ENCODE data around the gene THAP7.

THAP7 gene

DNA sequence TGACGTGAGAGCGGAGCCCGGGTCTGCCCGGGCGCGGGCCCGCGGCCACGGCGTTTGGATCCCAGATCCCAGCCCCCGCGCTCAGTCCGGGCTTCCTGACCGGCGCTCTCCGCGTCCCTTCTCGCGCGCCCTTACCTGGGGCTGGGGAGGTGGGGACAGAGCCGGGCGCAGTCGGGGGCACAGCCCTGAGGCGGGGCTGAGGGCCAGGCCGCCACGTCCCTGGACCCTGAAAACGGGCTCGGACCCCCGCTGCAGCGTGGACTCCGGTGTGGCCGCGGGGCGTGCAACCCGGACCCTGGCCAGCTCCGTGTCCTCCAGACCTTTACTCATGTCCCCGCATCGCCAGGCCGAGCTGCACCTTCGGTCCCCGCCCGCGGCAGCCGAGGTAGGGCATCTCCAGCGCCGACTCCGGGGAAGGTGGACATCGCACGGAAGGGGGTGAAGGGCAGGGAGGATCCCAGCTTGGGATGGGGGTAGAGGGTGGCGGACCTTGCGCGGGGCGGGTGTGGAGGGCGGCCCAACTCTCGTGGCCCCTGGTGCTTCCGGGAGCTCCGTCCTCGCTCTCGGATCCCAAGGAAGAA is 44.7 kb downstream of the THAP7 start:
- H3K4me3 ChIP-seq (replicated peaks; ENCODE audit: low read depth, low read length): peak overlapping the region; percentile 52
- TF ChIP-seq, protein P1, sequence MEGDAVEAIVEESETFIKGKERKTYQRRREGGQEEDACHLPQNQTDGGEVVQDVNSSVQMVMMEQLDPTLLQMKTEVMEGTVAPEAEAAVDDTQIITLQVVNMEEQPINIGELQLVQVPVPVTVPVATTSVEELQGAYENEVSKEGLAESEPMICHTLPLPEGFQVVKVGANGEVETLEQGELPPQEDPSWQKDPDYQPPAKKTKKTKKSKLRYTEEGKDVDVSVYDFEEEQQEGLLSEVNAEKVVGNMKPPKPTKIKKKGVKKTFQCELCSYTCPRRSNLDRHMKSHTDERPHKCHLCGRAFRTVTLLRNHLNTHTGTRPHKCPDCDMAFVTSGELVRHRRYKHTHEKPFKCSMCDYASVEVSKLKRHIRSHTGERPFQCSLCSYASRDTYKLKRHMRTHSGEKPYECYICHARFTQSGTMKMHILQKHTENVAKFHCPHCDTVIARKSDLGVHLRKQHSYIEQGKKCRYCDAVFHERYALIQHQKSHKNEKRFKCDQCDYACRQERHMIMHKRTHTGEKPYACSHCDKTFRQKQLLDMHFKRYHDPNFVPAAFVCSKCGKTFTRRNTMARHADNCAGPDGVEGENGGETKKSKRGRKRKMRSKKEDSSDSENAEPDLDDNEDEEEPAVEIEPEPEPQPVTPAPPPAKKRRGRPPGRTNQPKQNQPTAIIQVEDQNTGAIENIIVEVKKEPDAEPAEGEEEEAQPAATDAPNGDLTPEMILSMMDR (IDR thresholded peaks at IDR 0.05; ENCODE audit: low read depth, low read length, missing control alignments): no peak

GRCh38 chr22:20956258-20957101 is 45.4 kb downstream of the THAP7 start:
- H3K4me3 ChIP-seq (replicated peaks; ENCODE audit: low read depth, low read length): peak overlapping the region; percentile 52
- TF ChIP-seq, protein P1 (IDR thresholded peaks at IDR 0.05; ENCODE audit: low read depth, low read length, missing control alignments): no peak
- no peak for DNase-seq (ENCODE audit: extremely low read depth, low read depth)

More for the DNA sequence above, 44.7 kb downstream of the THAP7 start:
- DNase-seq (ENCODE audit: extremely low read depth, low read depth): no peak

DNA sequence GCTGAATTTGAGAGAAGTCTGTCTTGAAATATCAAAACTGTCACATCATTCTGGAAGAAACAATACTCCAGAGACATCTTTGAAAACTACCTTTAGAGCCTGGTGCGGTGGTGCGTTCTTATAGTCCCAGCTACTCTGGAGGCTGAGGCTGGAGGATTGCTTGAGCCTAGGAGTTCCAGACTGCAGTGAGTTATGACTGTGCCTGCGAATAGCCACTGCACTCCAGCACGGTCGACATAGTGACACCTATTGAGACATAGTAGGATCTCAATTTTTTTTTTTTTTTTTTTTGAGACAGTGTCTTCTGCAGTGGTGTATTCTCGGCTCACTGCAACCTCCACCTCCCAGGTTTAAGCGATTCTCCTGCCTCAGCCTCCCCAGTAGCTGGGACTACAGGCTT is 46.4 kb downstream of the THAP7 start:
- no peak overlapping the region for H3K4me3 ChIP-seq (replicated peaks; ENCODE audit: low read depth, low read length)
- no peak for DNase-seq (ENCODE audit: extremely low read depth, low read depth)
- TF ChIP-seq, protein P1 (IDR thresholded peaks at IDR 0.05; ENCODE audit: low read depth, low read length, missing control alignments): no peak

DNA sequence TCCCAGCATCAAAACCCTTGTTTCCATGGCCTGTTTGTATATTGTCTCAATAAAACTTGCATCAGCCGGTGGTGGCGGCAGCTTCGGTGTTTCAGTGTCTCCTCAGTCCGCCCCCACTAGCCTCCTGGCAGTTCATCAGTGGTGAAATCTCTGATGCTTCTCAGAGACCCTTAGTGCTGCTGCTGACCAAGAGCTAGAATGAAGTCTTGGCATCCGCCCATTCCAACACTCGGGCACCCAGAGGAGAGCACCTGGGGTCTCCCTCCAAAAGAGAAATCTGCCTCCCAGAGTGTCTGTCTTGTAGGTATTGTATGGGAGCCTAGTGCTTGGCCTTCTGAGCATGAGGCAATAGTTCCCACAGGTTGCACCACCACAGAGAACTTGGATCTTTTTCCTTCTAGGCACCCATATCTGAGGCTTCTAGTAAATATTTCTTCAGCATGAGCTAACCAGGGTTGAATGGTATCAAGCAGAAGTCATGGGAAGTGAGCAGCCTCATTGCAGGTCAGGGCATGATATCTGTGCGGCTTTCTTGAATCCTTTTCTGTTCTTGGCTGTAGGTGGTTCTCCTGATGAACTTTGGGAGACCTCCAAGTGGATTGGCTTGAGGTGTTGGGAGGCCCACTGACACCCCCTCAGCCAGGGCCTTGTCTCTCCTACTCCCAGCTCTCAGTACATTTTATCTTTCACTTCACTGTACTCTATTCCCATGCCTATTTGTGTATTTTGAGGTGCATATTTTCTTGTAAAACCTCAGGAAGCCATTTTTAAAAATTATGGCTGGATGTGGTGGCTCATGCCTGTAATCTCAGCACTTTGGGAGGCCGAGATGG is 48.0 kb downstream of the THAP7 start:
- no peak overlapping the region for H3K4me3 ChIP-seq (replicated peaks; ENCODE audit: low read depth, low read length)
- TF ChIP-seq, protein P1 (IDR thresholded peaks at IDR 0.05; ENCODE audit: low read depth, low read length, missing control alignments): no peak
- DNase-seq (ENCODE audit: extremely low read depth, low read depth): no peak

DNA sequence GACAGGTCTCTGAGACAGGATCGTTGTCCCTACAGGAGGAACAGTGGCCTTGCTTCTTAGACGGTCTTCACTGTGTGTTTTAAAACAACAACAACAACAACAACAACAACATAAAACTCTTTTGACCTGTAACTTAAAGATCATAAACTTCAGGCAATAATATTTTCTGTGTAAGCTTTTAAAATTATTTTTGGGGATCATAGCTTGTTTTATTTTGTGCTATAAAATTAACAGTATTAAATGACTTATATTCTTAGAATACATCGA is 48.6 kb downstream of the THAP7 start:
- TF ChIP-seq, protein P1 (IDR thresholded peaks at IDR 0.05; ENCODE audit: low read depth, low read length, missing control alignments): no peak
- no peak overlapping the region for H3K4me3 ChIP-seq (replicated peaks; ENCODE audit: low read depth, low read length)
- no peak for DNase-seq (ENCODE audit: extremely low read depth, low read depth)

- no peak for DNase-seq (ENCODE audit: extremely low read depth, low read depth)
- H3K4me3 ChIP-seq (replicated peaks; ENCODE audit: low read depth, low read length): no peak overlapping the region
- TF ChIP-seq, protein P1 (IDR thresholded peaks at IDR 0.05; ENCODE audit: low read depth, low read length, missing control alignments): no peak
These were observed 49.2 kb downstream of the THAP7 start for GRCh38 chr22:20952544-20953341.

Measured in HFF-Myc (cell line).